ENCODE data around the gene NKAPL.
"Not testable (repeated sequence)": the region's sequence is repeated elsewhere in the genome, so short reads cannot be mapped to it uniquely, and the experiment has no call there.

The NKAPL gene

DNA sequence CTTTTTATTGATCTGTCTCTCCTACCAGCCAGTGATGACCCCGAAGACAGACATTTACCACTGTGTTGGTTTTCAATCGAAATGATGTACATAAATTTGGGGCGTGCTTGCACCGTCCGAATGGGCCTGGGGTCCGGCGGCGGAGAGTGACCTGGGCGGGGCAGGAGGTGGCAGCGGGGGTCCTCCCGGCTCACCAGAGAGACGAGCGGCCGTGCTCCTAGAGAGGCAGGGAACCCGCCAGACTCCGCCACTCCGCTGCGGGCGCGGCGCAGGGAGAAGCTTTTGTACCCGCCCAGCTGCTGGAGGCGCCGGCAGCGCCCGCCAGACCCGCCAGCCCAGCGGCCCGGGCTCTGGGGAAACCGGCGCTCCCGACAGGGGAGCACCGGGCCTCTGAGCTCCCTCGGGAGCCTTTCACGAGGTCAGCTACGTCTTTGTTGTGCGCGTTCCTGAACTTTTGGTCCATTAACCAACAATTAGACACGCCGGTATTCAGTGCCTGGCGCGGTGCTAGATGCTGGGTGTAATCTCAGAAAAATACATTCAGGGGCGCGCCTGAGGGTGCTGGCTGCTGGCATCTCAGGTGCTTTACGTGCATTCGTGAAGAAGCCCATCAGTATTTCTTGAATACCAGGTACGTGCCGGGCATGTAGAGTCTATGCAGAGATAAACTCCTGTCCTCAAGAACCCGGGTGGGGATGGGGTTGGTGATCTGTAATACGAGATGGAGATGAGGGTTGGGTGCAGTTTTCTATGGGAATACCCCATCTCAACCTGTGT, 22.4 kb downstream of the NKAPL start, which contains the start of gene PGBD1:
Gene PGBD1 (plus strand): TSS at position 285 of the 777 bp plus-strand sequence. CDS start 2,242 bp downstream, outside the sequence.
- in situ Hi-C loops (cut with HindIII; ENCODE audit: low pct_ligation_motif_present, low pct_unique_long_range_greater_than_20kb, low sequenced_read_pairs): no loop called here
- peak; percentile 77 for DNase-seq

DNA sequence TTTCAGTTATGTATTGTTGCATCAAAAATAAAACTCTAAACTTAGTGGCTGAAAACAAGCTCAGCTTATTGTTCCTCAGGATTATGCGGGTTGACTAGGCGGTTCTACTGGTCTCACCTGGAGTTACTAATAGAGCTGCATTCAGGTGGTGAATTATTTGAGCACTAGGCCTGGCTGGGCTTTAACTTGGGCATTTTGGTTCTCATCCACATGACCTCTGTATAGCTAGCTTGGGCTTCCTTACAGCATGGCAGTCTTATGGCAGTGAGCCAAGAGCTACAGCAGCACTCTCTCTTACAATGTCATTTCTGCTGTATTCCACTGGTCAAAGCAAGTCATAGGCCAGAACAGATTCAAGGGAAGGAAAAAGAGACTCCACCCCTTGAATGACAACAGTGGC, 23.8 kb downstream of the NKAPL start:
- DNase-seq: no peak
- in situ Hi-C loops (cut with HindIII; ENCODE audit: low pct_ligation_motif_present, low pct_unique_long_range_greater_than_20kb, low sequenced_read_pairs): no loop called here

DNA sequence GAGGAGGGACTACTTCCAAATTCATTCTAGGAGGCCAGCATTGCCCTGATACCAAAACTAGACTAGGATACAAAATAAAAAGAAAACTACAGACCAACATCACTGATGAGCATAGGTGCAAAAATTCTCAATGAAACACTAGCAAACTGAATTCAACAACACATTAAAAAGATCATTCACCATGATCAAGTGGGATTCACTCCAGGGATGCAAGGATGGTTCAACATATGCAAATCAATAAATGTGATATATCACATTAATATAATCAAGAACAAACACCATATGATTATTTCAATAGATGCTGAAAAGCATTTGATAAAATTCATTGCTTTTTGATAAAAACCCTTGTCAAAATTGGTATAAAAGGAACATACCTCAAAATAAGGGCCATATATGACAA, 32.5 kb downstream of the NKAPL start:
- no peak for DNase-seq
- in situ Hi-C loops (cut with HindIII; ENCODE audit: low pct_ligation_motif_present, low pct_unique_long_range_greater_than_20kb, low sequenced_read_pairs): no loop called here

DNA sequence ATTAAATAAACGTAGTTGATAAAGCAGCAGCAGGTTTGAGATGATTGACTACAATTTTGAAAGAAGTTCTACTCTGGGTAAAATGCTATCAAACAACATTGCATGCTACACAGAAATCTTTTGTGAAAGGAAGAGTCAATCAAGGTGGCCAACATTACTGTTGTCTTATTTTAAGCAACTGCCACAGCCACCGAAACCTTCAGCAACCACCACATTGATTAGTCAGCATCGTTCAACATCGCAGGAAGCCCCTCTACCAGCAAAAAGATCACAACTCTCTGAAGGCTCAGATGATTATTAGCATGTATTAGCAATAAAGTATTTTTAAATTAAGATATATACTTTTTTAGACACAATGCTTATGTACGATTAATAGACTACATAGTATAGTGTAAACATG, 36.2 kb downstream of the NKAPL start:
- no peak for DNase-seq
- in situ Hi-C loops (cut with HindIII; ENCODE audit: low pct_ligation_motif_present, low pct_unique_long_range_greater_than_20kb, low sequenced_read_pairs): no loop called here

DNA sequence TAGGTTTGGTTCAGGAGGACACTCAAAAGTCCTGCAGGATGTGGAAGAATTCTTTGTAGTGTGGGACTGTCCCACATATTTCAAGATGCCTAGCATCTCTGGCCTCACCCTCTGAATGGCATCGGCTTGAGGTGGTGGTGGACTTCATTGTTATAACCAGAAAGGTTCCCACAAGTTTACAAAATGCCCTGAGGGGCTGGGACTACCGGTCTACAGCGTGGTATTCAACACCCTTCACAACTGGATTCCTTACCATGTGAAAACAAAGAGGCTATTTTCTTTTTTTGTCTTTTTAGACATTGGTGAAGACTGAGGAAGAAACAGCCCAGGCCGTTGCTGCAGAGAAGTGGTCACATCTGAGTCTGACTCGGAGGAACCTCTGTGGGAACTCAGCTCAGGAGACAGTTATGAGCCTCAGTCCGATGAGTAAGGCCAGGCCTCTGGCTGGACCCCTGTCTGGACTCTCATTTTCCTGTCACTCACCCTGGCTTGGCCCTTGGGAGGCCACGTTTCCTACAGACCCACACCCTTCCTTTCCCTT, 37.5 kb downstream of the NKAPL start:
- in situ Hi-C loops (cut with HindIII; ENCODE audit: low pct_ligation_motif_present, low pct_unique_long_range_greater_than_20kb, low sequenced_read_pairs): no loop called here
- no peak for DNase-seq

DNA sequence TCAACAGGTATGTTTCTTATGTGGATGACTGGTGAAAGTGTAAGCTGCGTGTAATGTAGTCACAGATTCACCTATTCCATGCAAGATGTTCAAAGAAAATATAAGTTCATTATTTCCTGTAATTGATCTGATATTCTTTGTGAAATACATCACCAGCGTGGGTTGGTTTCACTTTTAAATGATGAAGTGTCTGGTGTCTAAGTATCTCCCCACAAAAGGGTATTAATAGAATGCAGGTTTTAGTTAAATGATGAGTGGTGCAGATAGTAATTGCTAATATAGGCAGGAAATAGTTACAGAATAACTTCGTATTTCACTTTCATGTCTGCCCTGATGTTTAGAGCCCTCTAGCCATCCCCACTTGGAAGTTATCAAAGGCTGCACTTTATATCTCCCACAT, 44.5 kb downstream of the NKAPL start:
- in situ Hi-C loops (cut with HindIII; ENCODE audit: low pct_ligation_motif_present, low pct_unique_long_range_greater_than_20kb, low sequenced_read_pairs): no loop called here
- DNase-seq: no peak

DNA sequence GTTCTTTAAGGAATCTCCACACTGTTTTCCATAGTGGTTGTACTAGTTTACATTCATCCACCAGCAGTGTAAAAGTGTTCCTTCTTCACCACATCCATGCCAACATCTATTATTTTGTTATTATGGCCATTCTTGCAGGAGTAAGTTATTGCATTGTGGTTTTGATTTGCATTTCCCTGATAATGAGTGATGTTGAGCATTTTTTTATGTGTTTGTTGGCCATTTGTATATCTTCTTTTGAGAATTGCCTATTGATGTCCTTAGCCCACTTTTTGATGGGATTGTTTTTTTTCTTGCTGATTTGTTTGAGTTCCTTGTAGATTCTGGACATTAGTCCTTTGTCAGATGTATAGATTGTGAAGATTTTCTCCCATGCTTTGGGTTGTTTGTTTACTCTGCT, 47.3 kb downstream of the NKAPL start:
- in situ Hi-C loops (cut with HindIII; ENCODE audit: low pct_ligation_motif_present, low pct_unique_long_range_greater_than_20kb, low sequenced_read_pairs); DNase-seq: not testable (repeated sequence)

All from ACHN (cell line).